ENCODE measurements around the gene TMEM150A.

The TMEM150A gene

GRCh38 chr2:85579266-85579935 lies 23.1 kb downstream of the TMEM150A start:
- TF ChIP-seq CTCF (IDR thresholded peaks at IDR 0.05): no peak

- no peak for TF ChIP-seq CTCF (IDR thresholded peaks at IDR 0.05)
These were observed 24.0 kb downstream of the TMEM150A start for GRCh38 chr2:85578243-85579180.

DNA sequence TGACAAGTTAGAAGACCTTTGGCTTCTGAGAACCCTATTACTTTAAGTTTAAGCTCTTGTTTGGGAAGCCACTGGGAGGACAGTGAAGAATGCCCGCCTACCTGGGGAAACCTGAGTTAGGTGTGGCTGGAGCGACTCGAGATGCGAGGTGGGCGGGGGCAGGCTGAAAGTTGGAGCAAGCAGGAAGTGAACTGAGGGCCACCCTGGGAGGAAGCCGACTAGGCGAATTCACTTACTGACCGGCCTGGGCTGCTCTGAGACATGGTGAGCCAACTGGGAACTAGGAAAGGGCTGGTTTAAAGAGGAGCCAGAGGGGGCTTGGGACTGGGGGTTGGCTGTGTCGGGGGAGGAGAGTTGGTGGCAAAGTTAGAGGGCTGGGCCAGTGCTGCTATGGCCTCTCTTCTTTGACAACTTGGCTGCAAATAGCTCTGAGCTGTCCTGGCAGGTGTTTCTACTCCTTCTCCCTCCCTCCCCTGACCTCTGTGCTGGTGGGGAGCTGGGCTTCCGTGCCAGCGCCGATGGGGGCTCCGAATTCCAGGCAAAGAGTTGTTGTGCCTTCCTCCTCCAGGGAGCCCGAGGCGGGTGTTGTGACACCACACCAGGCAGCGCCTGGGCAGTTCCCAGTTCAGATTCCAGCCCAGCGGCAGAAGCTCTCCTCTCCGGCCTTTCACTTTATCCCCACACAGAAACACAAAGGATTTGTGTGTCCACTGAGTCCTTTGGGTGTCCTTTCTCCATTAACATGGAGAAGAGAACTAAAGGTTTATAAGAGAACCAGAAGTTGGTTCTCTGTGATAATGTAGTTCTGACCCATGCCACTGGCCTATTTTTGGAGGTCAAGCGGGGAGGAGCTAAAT lies 24.9 kb downstream of the TMEM150A start, which contains the start of gene VAMP8:
VAMP8 (plus strand) TSS at position 201 of the 857 bp plus-strand sequence; CDS start at position 262, 61 bp downstream.
- TF ChIP-seq CTCF (IDR thresholded peaks at IDR 0.05): no peak

GRCh38 chr2:85577063-85577385 lies 25.5 kb downstream of the TMEM150A start:
- no peak for TF ChIP-seq CTCF (IDR thresholded peaks at IDR 0.05)

- no peak for TF ChIP-seq CTCF (IDR thresholded peaks at IDR 0.05)
These were observed 26.8 kb downstream of the TMEM150A start for GRCh38 chr2:85575739-85576138.

GRCh38 chr2:85566265-85566664 lies 36.2 kb downstream of the TMEM150A start:
- no peak for TF ChIP-seq CTCF (IDR thresholded peaks at IDR 0.05)

GRCh38 chr2:85564144-85564563 lies 38.3 kb downstream of the TMEM150A start:
- TF ChIP-seq CTCF (IDR thresholded peaks at IDR 0.05): no peak
